ENCODE measurements around the gene AUNIP. TPM values are rescaled to one million over a fixed set of nuclear protein-coding genes. Genes with fewer than 3 reads are reported as not detected.
A peak's percentile ranks its signal among the peaks of the same experiment; 100 is the strongest.

AUNIP gene
- total and polyA plus RNA-seq, 2 experiments from 2014 or later: 20.9 to 21.9 TPM

DNA sequence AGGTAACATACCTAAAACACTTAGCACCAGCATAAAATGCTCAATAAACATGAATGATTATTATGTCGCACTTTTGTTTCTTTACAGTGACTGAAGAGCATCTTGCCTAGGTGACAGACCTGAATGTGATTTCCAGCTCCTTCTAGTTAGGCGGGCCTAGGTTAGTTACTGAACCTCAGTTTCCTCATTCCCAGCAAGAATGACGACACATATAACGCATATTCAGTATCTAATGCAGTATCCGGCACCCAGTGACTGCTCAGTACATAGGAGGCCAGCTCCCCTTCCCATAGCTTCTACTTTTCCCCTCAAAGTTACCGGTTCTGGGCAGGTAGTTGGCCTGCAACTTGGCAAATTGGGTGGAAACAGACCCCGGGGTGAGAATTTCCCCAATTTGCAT, 763 bp downstream of the AUNIP start:
- peak overlapping the region; percentile 98; the same call in 1 of the 2 replicates for H2AFZ ChIP-seq

More for the DNA sequence above, 763 bp downstream of the AUNIP start:
- H3K27ac ChIP-seq (ENCODE audit: low read depth): peak overlapping the region; percentile 95; the same call in 1 of the 2 replicates
- no peaks in the 10 kb centered on the region for H3K27me3 ChIP-seq (ENCODE audit: insufficient read depth)
- 0 out of 2 replicates have a peak, but pooled peaks cover 3% of the 10 kb centered on the region for H3F3A ChIP-seq (replicated peaks; ENCODE audit: low read depth)
- peak overlapping the region; percentile 91 for H3K4me2 ChIP-seq
- H3K79me2 ChIP-seq (replicated peaks; ENCODE audit: insufficient read depth): peaks cover 56% of the 10 kb centered on the region
- H3K4me3 ChIP-seq: peak overlapping the region; percentile 95
- peaks cover 3% of the 10 kb centered on the region; the same call in 2 of the 3 replicates for H3K9me3 Mint-ChIP-seq
- ATAC-seq (peak; percentile 5), DNase-seq (ENCODE audit: low spot score) (no peak)
- peaks cover 2% of the 10 kb centered on the region; the same call in 1 of the 3 replicates for H3K36me3 Mint-ChIP-seq (ENCODE audit: low read depth)
- no peaks in the 10 kb centered on the region for H3K36me3 ChIP-seq (ENCODE audit: insufficient read depth)
- peak overlapping the region; percentile 97 for H3K4me3 Mint-ChIP-seq
- peaks cover 11% of the 10 kb centered on the region for H3K4me1 ChIP-seq (ENCODE audit: insufficient read depth)
- peaks cover 10% of the 10 kb centered on the region for H3K27me3 Mint-ChIP-seq (ENCODE audit: insufficient read depth, low read depth, poor library complexity)
- H3K9me2 ChIP-seq (ENCODE audit: insufficient read depth): no peaks in the 10 kb centered on the region
- H3K27ac Mint-ChIP-seq: peak overlapping the region; percentile 97
- H3K4me1 Mint-ChIP-seq: peaks cover 14% of the 10 kb centered on the region
- TF ChIP-seq EZH2phosphoT487 (IDR thresholded peaks at IDR 0.05; ENCODE audit: unreplicated experiment): no peak
- no peak for TF ChIP-seq EZH2 (IDR thresholded peaks at IDR 0.05; ENCODE audit: low read depth, unreplicated experiment)
- no peak for TF ChIP-seq ZNF331 (CRISPR knock-in tag; IDR thresholded peaks at IDR 0.05; ENCODE audit: low read depth)
- no peak for TF ChIP-seq CREB1 (CRISPR knock-in tag; IDR thresholded peaks at IDR 0.05; ENCODE audit: low read depth)
- no peak for TF ChIP-seq JUNB (IDR thresholded peaks at IDR 0.05; ENCODE audit: unreplicated experiment)
- TF ChIP-seq, protein P1, sequence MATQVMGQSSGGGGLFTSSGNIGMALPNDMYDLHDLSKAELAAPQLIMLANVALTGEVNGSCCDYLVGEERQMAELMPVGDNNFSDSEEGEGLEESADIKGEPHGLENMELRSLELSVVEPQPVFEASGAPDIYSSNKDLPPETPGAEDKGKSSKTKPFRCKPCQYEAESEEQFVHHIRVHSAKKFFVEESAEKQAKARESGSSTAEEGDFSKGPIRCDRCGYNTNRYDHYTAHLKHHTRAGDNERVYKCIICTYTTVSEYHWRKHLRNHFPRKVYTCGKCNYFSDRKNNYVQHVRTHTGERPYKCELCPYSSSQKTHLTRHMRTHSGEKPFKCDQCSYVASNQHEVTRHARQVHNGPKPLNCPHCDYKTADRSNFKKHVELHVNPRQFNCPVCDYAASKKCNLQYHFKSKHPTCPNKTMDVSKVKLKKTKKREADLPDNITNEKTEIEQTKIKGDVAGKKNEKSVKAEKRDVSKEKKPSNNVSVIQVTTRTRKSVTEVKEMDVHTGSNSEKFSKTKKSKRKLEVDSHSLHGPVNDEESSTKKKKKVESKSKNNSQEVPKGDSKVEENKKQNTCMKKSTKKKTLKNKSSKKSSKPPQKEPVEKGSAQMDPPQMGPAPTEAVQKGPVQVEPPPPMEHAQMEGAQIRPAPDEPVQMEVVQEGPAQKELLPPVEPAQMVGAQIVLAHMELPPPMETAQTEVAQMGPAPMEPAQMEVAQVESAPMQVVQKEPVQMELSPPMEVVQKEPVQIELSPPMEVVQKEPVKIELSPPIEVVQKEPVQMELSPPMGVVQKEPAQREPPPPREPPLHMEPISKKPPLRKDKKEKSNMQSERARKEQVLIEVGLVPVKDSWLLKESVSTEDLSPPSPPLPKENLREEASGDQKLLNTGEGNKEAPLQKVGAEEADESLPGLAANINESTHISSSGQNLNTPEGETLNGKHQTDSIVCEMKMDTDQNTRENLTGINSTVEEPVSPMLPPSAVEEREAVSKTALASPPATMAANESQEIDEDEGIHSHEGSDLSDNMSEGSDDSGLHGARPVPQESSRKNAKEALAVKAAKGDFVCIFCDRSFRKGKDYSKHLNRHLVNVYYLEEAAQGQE (IDR thresholded peaks at IDR 0.05; ENCODE audit: unreplicated experiment): no peak
- TF ChIP-seq, protein P2, sequence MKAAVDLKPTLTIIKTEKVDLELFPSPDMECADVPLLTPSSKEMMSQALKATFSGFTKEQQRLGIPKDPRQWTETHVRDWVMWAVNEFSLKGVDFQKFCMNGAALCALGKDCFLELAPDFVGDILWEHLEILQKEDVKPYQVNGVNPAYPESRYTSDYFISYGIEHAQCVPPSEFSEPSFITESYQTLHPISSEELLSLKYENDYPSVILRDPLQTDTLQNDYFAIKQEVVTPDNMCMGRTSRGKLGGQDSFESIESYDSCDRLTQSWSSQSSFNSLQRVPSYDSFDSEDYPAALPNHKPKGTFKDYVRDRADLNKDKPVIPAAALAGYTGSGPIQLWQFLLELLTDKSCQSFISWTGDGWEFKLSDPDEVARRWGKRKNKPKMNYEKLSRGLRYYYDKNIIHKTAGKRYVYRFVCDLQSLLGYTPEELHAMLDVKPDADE (IDR thresholded peaks at IDR 0.05): no peak
- no peak for TF ChIP-seq NANOG (IDR thresholded peaks at IDR 0.05; ENCODE audit: borderline replicate concordance)
- TF ChIP-seq, protein P3, sequence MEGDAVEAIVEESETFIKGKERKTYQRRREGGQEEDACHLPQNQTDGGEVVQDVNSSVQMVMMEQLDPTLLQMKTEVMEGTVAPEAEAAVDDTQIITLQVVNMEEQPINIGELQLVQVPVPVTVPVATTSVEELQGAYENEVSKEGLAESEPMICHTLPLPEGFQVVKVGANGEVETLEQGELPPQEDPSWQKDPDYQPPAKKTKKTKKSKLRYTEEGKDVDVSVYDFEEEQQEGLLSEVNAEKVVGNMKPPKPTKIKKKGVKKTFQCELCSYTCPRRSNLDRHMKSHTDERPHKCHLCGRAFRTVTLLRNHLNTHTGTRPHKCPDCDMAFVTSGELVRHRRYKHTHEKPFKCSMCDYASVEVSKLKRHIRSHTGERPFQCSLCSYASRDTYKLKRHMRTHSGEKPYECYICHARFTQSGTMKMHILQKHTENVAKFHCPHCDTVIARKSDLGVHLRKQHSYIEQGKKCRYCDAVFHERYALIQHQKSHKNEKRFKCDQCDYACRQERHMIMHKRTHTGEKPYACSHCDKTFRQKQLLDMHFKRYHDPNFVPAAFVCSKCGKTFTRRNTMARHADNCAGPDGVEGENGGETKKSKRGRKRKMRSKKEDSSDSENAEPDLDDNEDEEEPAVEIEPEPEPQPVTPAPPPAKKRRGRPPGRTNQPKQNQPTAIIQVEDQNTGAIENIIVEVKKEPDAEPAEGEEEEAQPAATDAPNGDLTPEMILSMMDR (conservative IDR thresholded peaks at IDR 0.05; ENCODE audit: low read depth in 2 of 2): no peak; a peak in 1 of 4 replicates
- no peak for TF ChIP-seq STAT1 (IDR thresholded peaks at IDR 0.05; ENCODE audit: unreplicated experiment)
- H4K20me1 ChIP-seq (replicated peaks; ENCODE audit: insufficient read depth): peaks cover 20% of the 10 kb centered on the region

Measured in GM23338 (cell line).